ENCODE measurements around the gene PTPRN2.

- TF ChIP-seq CTCF (IDR thresholded peaks at IDR 0.05) (no peak), POLR2A (IDR thresholded peaks at IDR 0.05) (no peak)
These were observed 315.5 kb downstream of the PTPRN2 start for GRCh38 chr7:158272091-158272490.
